Thyroid gland (tissue), 4 donors: Measurements from ENCODE around the gene MICAL3.

Source experiments
- CTCF ChIP-seq, 6 experiments: fragments of 200-600 bp in 3 of 6; fragments of 450-650 bp in 3 of 6; sonication (generic) in 3 of 6; IDR thresholded peaks; one replicate each; pipeline ENCODE4 v1.5.1; 2016 to 2019; ENCODE audit warnings: antibody characterized with exemption in 6 of 6, mild to moderate bottlenecking in 2 of 6, inconsistent platforms in 1 of 6, moderate library complexity in 1 of 6
- POLR2A ChIP-seq, 2 donors: fragments of 450-650 bp; IDR thresholded peaks; one replicate each; pipeline ENCODE4 v1.6.1; 2017; ENCODE audit warnings: antibody characterized with exemption in 2 of 2, mild to moderate bottlenecking in 2 of 2, moderate library complexity in 1 of 2

DNA sequence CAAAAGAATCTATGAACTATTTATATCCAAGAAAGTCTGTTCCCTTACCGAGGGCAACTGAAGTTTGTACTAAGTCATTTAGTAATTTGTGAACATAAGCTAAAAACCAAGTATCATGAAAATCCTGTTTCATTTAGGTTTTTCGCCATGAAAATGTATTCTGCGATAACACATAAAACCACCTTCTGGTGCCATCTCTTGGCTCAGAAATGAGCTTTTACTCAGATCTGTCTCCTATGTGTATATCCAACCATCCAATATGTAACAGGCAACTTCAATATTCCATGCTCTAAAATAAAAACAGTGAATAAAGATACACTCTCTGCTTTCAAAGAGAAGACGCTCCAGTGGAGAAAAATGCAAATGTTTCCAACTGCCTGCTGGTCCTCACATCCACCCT, 132.0 kb downstream of the MICAL3 start:
- TF ChIP-seq CTCF (IDR thresholded peaks at IDR 0.05) (no peak), POLR2A (IDR thresholded peaks at IDR 0.05) (no peak)
